Activated CD8-positive, alpha-beta memory T cell treated with anti-CD3 and anti-CD28 coated beads, Interleukin-2, amount 50 U/mL, for 24 hours (primary cell): ENCODE measurements around the gene KRT20.

Experiments
- DNase-seq: peaks from one replicate; pipeline ENCODE4 v3.0.0-alpha.2; 2020; ENCODE audit errors: extremely low read depth

Gene KRT20

GRCh38 chr17:40852364-40852763 lies 32.7 kb downstream of the KRT20 start:
- DNase-seq = no peak

GRCh38 chr17:40850293-40850972 lies 34.6 kb downstream of the KRT20 start:
- no peak for DNase-seq

GRCh38 chr17:40849723-40850122 lies 35.3 kb downstream of the KRT20 start:
- no peak for DNase-seq

GRCh38 chr17:40848583-40849235 lies 36.3 kb downstream of the KRT20 start:
- DNase-seq = no peak

GRCh38 chr17:40846515-40847144 lies 38.4 kb downstream of the KRT20 start:
- no peak for DNase-seq

GRCh38 chr17:40844671-40845107 lies 40.4 kb downstream of the KRT20 start:
- no peak for DNase-seq

- no peak for DNase-seq
Observed at GRCh38 chr17:40843242-40843641, 41.8 kb downstream of the KRT20 start.

GRCh38 chr17:40841246-40841645 lies 43.8 kb downstream of the KRT20 start:
- DNase-seq = no peak

- DNase-seq = no peak
Observed at GRCh38 chr17:40839194-40839593, 45.8 kb downstream of the KRT20 start.

GRCh38 chr17:40836020-40836419 lies 49.0 kb downstream of the KRT20 start:
- no peak for DNase-seq

GRCh38 chr17:40833882-40834281 lies 51.2 kb downstream of the KRT20 start:
- no peak for DNase-seq

GRCh38 chr17:40832840-40833239 lies 52.2 kb downstream of the KRT20 start:
- DNase-seq = no peak

- no peak for DNase-seq
Observed at GRCh38 chr17:40830085-40830776, 54.8 kb downstream of the KRT20 start.

- DNase-seq = no peak
Observed at GRCh38 chr17:40828454-40829044, 56.5 kb downstream of the KRT20 start.

GRCh38 chr17:40827746-40828453 lies 57.1 kb downstream of the KRT20 start:
- no peak for DNase-seq
